Measurements from ENCODE around the gene JAK1.

DNA sequence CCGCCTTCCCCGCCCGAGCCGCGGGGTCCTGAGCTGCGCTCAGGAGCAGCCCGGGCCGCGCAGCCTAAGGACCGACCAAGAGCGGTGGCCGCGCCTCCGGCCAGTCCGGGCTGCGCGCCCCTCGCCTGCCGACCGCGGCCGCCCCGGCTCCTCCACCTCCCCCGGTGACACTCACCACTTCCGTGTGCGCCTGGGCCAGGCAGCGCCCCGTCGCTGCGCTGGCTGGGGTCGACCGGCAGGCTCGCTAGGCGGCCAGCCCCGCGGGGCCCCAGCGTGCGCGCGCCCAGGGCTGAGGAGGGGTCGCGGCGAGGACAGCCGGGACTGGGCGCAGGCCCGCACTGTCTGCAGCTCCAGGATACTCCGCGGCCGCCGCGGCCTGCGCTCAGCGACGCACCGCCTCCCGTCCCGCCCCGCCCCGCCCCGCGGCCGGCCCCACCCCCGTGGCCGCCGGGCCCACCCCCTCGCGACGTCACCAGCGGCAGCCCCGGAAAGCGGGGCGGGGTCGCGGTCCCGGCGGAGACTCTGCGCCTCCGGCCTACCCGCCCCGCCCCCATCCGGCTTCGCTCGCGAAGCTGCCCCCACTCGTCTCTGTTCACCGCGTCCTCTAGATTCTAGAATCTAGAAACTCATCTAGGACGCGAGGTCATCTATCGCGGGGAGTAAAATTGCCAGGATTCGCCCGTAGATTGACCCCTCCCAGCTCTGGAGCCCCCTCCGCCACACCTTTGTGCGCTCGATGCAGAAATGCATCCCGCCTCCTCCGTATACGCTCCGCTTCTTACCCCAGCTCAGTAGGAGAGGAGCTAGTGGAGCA lies at the start of gene JAK1:
- TF ChIP-seq RAD21 (CRISPR knock-in tag; conservative IDR thresholded peaks at IDR 0.05 in 1 of 2, IDR thresholded peaks at IDR 0.05 in 1 of 2) = peak in 1 of 2 experiments; percentile 17; a peak in 1 of 4 replicates
- no peak for TF ChIP-seq RFX5 (IDR thresholded peaks at IDR 0.05; ENCODE audit: low read depth, low read length)
- TF ChIP-seq, protein P1, sequence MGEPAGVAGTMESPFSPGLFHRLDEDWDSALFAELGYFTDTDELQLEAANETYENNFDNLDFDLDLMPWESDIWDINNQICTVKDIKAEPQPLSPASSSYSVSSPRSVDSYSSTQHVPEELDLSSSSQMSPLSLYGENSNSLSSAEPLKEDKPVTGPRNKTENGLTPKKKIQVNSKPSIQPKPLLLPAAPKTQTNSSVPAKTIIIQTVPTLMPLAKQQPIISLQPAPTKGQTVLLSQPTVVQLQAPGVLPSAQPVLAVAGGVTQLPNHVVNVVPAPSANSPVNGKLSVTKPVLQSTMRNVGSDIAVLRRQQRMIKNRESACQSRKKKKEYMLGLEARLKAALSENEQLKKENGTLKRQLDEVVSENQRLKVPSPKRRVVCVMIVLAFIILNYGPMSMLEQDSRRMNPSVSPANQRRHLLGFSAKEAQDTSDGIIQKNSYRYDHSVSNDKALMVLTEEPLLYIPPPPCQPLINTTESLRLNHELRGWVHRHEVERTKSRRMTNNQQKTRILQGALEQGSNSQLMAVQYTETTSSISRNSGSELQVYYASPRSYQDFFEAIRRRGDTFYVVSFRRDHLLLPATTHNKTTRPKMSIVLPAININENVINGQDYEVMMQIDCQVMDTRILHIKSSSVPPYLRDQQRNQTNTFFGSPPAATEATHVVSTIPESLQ (CRISPR knock-in tag; IDR thresholded peaks at IDR 0.05) = no peak
- TF ChIP-seq, protein P2, sequence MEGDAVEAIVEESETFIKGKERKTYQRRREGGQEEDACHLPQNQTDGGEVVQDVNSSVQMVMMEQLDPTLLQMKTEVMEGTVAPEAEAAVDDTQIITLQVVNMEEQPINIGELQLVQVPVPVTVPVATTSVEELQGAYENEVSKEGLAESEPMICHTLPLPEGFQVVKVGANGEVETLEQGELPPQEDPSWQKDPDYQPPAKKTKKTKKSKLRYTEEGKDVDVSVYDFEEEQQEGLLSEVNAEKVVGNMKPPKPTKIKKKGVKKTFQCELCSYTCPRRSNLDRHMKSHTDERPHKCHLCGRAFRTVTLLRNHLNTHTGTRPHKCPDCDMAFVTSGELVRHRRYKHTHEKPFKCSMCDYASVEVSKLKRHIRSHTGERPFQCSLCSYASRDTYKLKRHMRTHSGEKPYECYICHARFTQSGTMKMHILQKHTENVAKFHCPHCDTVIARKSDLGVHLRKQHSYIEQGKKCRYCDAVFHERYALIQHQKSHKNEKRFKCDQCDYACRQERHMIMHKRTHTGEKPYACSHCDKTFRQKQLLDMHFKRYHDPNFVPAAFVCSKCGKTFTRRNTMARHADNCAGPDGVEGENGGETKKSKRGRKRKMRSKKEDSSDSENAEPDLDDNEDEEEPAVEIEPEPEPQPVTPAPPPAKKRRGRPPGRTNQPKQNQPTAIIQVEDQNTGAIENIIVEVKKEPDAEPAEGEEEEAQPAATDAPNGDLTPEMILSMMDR (IDR thresholded peaks at IDR 0.05 in 2 of 3, conservative IDR thresholded peaks at IDR 0.05 in 1 of 3; ENCODE audit: insufficient read depth in 2 of 3, low read depth in 1 of 3, low read length in 3 of 3) = no peak
- TF ChIP-seq NBN (IDR thresholded peaks at IDR 0.05; ENCODE audit: low read depth) = no peak
- no peak for TF ChIP-seq ZNF696 (CRISPR knock-in tag; conservative IDR thresholded peaks at IDR 0.05)
- TF ChIP-seq ESRRA (IDR thresholded peaks at IDR 0.05; ENCODE audit: borderline replicate concordance, low read depth) = peak; percentile 30; the same call in 1 of the 2 replicates
- no peak for TF ChIP-seq ZKSCAN1 (IDR thresholded peaks at IDR 0.05; ENCODE audit: low read depth, low read length)
- TF ChIP-seq, protein P3, sequence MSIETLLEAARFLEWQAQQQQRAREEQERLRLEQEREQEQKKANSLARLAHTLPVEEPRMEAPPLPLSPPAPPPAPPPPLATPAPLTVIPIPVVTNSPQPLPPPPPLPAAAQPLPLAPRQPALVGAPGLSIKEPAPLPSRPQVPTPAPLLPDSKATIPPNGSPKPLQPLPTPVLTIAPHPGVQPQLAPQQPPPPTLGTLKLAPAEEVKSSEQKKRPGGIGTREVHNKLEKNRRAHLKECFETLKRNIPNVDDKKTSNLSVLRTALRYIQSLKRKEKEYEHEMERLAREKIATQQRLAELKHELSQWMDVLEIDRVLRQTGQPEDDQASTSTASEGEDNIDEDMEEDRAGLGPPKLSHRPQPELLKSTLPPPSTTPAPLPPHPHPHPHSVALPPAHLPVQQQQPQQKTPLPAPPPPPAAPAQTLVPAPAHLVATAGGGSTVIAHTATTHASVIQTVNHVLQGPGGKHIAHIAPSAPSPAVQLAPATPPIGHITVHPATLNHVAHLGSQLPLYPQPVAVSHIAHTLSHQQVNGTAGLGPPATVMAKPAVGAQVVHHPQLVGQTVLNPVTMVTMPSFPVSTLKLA (conservative IDR thresholded peaks at IDR 0.05) = no peak
- no peak for TF ChIP-seq HDGF (IDR thresholded peaks at IDR 0.05)
- TF ChIP-seq ZBTB8A (IDR thresholded peaks at IDR 0.05; ENCODE audit: partially characterized antibody) = no peak

All from K562 (cell line).